DND-41 (cell line): ENCODE data around the gene TMPRSS11D.

Experiments used
- ATAC-seq: fragments of 200-7000 bp; cut with Tn5 transposase; 3 replicates; pipeline ENCODE4 v1.9.1; 2021; ENCODE audit warnings: low read depth; ENCODE audit not compliant: insufficient read depth
- DNase-seq: peaks from one replicate; pipeline ENCODE4 v3.0.0-alpha.2; 2020
- H2AFZ ChIP-seq: 2 replicates; pipeline ENCODE4 v1.6.0; 2012; ENCODE audit warnings: low read depth, low read length
- H3K27ac ChIP-seq: 2 replicates; pipeline ENCODE4 v1.5.1; 2012; ENCODE audit warnings: low read length, inconsistent platforms
- H3K27me3 ChIP-seq: fragments of 200-600 bp; sonication (generic); 2 replicates; pipeline ENCODE4 v1.6.0; 2012; ENCODE audit warnings: low read length, mild to moderate bottlenecking, inconsistent platforms; ENCODE audit not compliant: insufficient read depth, poor library complexity
- H3K36me3 ChIP-seq: 2 replicates; pipeline ENCODE4 v1.5.1; 2012; ENCODE audit warnings: low read length, inconsistent platforms; ENCODE audit not compliant: insufficient read depth
- H3K4me1 ChIP-seq: 2 replicates; pipeline ENCODE4 v1.5.1; 2012; ENCODE audit warnings: mild to moderate bottlenecking, low read length; ENCODE audit not compliant: insufficient read depth
- H3K4me2 ChIP-seq: 2 replicates; pipeline ENCODE4 v1.6.0; 2012; ENCODE audit warnings: mild to moderate bottlenecking, moderate library complexity, low read length, inconsistent platforms; ENCODE audit not compliant: insufficient read depth
- H3K4me3 ChIP-seq, 2 experiments: fragments of 200-600 bp in 1 of 2; shearing (Covaris generic) in 1 of 2; 2 replicates each; pipeline ENCODE4 v1.5.1; 2012 to 2016; ENCODE audit warnings: inconsistent platforms in 2 of 2, low read length in 2 of 2, mild to moderate bottlenecking in 2 of 2, low read depth in 1 of 2, moderate library complexity in 1 of 2
- H3K79me2 ChIP-seq: 2 replicates; pipeline ENCODE4 v1.6.0; 2012; ENCODE audit warnings: low read length, inconsistent platforms; ENCODE audit not compliant: insufficient read depth
- H3K9ac ChIP-seq: 2 replicates; pipeline ENCODE4 v1.6.0; 2012; ENCODE audit warnings: low read depth, mild to moderate bottlenecking, inconsistent platforms, low read length, moderate library complexity
- H3K9me3 ChIP-seq: 2 replicates; pipeline ENCODE4 v1.5.1; 2012; ENCODE audit warnings: low read length, moderate library complexity, mild to moderate bottlenecking, inconsistent platforms; ENCODE audit not compliant: insufficient read depth, severe bottlenecking
- H4K20me1 ChIP-seq: 2 replicates; pipeline ENCODE4 v1.6.0; 2012; ENCODE audit warnings: low read length; ENCODE audit not compliant: insufficient read depth
- EZH2 ChIP-seq: IDR thresholded peaks from 3 replicates; pipeline ENCODE4 v1.6.1; 2012; ENCODE audit warnings: borderline replicate concordance, low read depth, mild to moderate bottlenecking, moderate library complexity, low read length, inconsistent platforms; ENCODE audit not compliant: severe bottlenecking
- TF ChIP-seq, protein P1 (sequence below): IDR thresholded peaks from 2 replicates; pipeline ENCODE4 v1.5.1; 2012; ENCODE audit warnings: borderline replicate concordance, low read length, moderate library complexity, mild to moderate bottlenecking; ENCODE audit not compliant: poor library complexity, severe bottlenecking; ENCODE audit errors: extremely low read depth

TMPRSS11D gene

GRCh38 chr4:67810011-67810410 is 73.8 kb downstream of the TMPRSS11D start:
- Histone ChIP-seq H3K9ac (no peak overlapping the region), H3K27ac (no peak overlapping the region), H3K4me2 (no peak overlapping the region), H3K36me3 (no peaks in the 10 kb centered on the region), H3K27me3 (no peaks in the 10 kb centered on the region), H4K20me1 (no peaks in the 10 kb centered on the region), H3K79me2 (no peaks in the 10 kb centered on the region), H2AFZ (no peak overlapping the region), H3K9me3 (no peaks in the 10 kb centered on the region), H3K4me3 (no peak overlapping the region), H3K4me1 (no peaks in the 10 kb centered on the region)
- DNase-seq (no peak), ATAC-seq (no peak)
- TF ChIP-seq, protein P1, sequence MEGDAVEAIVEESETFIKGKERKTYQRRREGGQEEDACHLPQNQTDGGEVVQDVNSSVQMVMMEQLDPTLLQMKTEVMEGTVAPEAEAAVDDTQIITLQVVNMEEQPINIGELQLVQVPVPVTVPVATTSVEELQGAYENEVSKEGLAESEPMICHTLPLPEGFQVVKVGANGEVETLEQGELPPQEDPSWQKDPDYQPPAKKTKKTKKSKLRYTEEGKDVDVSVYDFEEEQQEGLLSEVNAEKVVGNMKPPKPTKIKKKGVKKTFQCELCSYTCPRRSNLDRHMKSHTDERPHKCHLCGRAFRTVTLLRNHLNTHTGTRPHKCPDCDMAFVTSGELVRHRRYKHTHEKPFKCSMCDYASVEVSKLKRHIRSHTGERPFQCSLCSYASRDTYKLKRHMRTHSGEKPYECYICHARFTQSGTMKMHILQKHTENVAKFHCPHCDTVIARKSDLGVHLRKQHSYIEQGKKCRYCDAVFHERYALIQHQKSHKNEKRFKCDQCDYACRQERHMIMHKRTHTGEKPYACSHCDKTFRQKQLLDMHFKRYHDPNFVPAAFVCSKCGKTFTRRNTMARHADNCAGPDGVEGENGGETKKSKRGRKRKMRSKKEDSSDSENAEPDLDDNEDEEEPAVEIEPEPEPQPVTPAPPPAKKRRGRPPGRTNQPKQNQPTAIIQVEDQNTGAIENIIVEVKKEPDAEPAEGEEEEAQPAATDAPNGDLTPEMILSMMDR, result no peak
- TF ChIP-seq EZH2, result no peak

GRCh38 chr4:67809502-67809901 is 74.3 kb downstream of the TMPRSS11D start:
- no peaks in the 10 kb centered on the region for H3K4me1 ChIP-seq
- TF ChIP-seq EZH2, result no peak
- TF ChIP-seq, protein P1, result no peak
- no peak overlapping the region for H3K4me3 ChIP-seq
- DNase-seq, result no peak
- H3K9me3 ChIP-seq, result no peaks in the 10 kb centered on the region
- no peaks in the 10 kb centered on the region for H3K27me3 ChIP-seq
- no peaks in the 10 kb centered on the region for H3K36me3 ChIP-seq
- H3K9ac ChIP-seq, result no peak overlapping the region
- H3K4me2 ChIP-seq, result no peak overlapping the region
- H2AFZ ChIP-seq, result no peak overlapping the region
- no peaks in the 10 kb centered on the region for H3K79me2 ChIP-seq
- no peak overlapping the region for H3K27ac ChIP-seq
- no peak for ATAC-seq
- no peaks in the 10 kb centered on the region for H4K20me1 ChIP-seq

DNA sequence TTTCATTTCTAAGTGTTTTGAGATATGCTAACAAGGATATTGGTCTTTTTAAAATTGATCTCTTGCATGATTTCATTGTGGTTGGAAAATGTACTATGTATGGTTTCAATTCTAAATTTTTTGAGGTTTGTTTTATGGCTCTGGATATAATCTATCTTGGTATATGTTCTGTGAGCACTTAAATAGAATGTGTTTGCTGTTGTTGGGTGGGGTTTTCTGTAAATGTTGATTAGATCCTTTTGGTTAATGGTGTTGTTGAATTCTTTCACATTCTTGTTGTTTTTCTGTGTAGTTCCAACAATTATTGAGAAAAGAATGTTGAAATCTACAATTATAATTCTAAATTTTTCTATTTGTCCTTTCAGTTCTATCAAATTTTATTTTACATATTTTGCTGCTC is 87.0 kb downstream of the TMPRSS11D start:
- no peak overlapping the region for H3K27ac ChIP-seq
- no peaks in the 10 kb centered on the region for H3K36me3 ChIP-seq
- DNase-seq (no peak), ATAC-seq (no peak)
- H3K4me3 ChIP-seq, result no peak overlapping the region
- no peak overlapping the region for H3K9ac ChIP-seq
- H3K4me2 ChIP-seq, result no peak overlapping the region
- no peak for TF ChIP-seq EZH2
- TF ChIP-seq, protein P1, result no peak
- H3K27me3 ChIP-seq, result no peaks in the 10 kb centered on the region
- no peaks in the 10 kb centered on the region for H3K79me2 ChIP-seq
- no peak overlapping the region for H2AFZ ChIP-seq
- H4K20me1 ChIP-seq, result no peaks in the 10 kb centered on the region
- H3K9me3 ChIP-seq, result no peaks in the 10 kb centered on the region
- H3K4me1 ChIP-seq, result no peaks in the 10 kb centered on the region

DNA sequence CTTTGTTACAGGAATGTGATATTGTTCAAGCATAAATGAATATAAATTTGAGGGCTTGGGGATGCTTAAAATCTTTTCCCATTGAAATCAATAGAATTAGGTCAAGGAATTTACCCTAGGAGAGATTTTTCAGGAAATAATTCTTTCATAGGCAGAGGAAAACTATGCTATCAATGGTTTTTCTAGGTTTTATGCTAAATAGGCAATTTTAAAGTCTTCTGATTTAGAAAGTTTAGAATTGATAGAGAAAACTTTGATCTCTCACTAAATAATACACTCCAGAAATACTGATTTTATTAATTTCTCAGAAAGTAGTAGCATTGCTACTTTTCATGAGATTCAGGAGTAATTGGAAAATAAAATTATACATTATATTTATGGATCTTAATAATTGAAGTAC is 93.1 kb downstream of the TMPRSS11D start:
- Histone ChIP-seq H3K4me1 (no peaks in the 10 kb centered on the region), H3K9me3 (no peaks in the 10 kb centered on the region), H3K36me3 (no peaks in the 10 kb centered on the region), H3K27me3 (no peaks in the 10 kb centered on the region), H4K20me1 (no peaks in the 10 kb centered on the region), H3K79me2 (no peaks in the 10 kb centered on the region), H3K27ac (no peak overlapping the region), H3K9ac (no peak overlapping the region), H3K4me3 (no peak overlapping the region), H2AFZ (no peak overlapping the region), H3K4me2 (no peak overlapping the region)
- DNase-seq (no peak), ATAC-seq (no peak)
- TF ChIP-seq, protein P1, result no peak
- no peak for TF ChIP-seq EZH2
